HUES64 (cell line): ENCODE data around the gene C9orf72.

ENCODE experiments used
- H3K27ac ChIP-seq: 2 replicates; pipeline ENCODE4 v1.7.0; 2013; ENCODE audit warnings: low read depth, low read length, inconsistent platforms
- H3K27me3 ChIP-seq: 2 replicates; pipeline ENCODE4 v1.6.1; 2013; ENCODE audit warnings: mild to moderate bottlenecking, low read length; ENCODE audit not compliant: insufficient read depth
- H3K36me3 ChIP-seq: 2 replicates; pipeline ENCODE4 v1.6.1; 2013; ENCODE audit warnings: mild to moderate bottlenecking, low read length; ENCODE audit not compliant: insufficient read depth
- H3K4me1 ChIP-seq: 2 replicates; pipeline ENCODE4 v1.6.1; 2013; ENCODE audit warnings: mild to moderate bottlenecking, low read length, moderate library complexity; ENCODE audit not compliant: insufficient read depth
- H3K4me3 ChIP-seq: 2 replicates; pipeline ENCODE4 v1.5.1; 2013; ENCODE audit warnings: mild to moderate bottlenecking, low read length, moderate library complexity
- H3K9ac ChIP-seq: 2 replicates; pipeline ENCODE4 v1.6.1; 2013; ENCODE audit warnings: mild to moderate bottlenecking, low read depth, low read length
- H3K9me3 ChIP-seq: 2 replicates; pipeline ENCODE4 v1.6.1; 2013; ENCODE audit warnings: low read depth, low read length; ENCODE audit not compliant: insufficient read depth
- WGBS: fragments of 150-250, 120-280 bp; methylation state at CpG from one replicate; pipeline ENCODE4 v1.1.7; 2013; ENCODE audit warnings: missing lambda C conversion rate; 5-methylcytosine and 5-hydroxymethylcytosine counted together

The C9orf72 gene

DNA sequence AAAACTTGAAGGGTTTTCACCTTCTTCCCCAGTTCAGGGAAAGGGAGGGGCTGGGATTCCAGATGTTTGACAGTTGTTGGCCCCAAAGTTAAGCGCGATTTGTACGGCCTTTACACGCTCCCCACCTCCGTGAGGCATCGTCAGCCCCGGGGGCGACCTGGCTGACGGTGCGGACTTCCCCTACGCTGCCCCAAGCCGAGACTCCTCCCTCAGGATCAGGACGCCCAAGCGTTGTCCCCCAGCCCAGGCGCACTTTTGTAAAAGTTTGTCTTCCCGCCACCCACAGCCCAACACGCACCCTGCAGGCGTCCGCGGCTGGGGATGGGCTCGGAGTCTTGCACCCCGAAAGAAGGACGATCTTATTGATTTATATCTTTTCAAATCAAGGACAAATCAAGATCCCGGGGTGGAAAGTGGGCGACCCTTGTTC lies 44.4 kb downstream of the C9orf72 start:
- Histone ChIP-seq H3K36me3 (no peaks in the 10 kb centered on the region), H3K27ac (peak overlapping the region; percentile 69), H3K9ac (peak overlapping the region; percentile 87), H3K27me3 (peaks cover 5% of the 10 kb centered on the region), H3K4me1 (peaks cover 29% of the 10 kb centered on the region), H3K4me3 (peak overlapping the region; percentile 84), H3K9me3 (no peaks in the 10 kb centered on the region)
- WGBS: under 1% methylated on average over 25 of the region's 25 CpGs

DNA sequence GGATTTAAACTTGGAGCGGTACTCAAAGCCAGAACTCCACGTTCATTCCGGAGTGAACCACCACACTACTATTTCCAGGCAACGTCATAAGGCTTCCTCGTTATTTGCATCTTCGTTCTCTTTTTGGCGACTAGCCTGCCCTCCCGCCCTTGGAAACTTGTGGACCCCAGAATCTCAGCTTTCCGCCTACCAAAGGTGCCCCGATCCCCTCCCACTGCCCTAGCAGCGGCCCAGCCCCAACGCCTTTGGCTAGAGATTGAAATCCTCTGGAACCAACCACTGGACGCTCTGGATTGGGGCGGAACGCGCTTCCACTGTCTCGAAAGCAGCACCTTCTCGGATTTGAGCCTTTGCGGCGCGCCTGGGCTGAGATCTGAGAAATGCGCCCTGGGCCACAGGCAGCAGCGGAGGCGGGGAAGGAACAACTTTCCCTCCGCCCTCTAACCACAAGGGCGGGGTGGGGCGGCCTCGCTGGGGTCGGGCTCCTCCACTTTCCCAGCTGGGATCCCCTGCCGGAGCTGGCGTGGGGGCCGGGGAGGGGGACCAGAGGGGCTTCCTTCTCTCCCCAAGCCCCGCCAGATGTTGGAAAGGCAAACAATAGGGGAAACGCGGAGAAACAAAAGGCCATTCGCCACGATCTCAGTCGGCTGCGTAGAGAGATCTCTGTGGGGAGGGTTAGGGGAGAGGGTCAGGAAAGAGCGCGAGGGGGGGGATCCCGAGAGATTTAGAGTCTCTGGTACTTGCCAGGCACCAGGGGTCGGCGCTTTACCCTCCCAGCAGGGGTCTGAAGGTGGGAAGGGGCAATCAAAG lies 45.0 kb downstream of the C9orf72 start:
- peaks cover 34% of the 10 kb centered on the region for H3K4me1 ChIP-seq
- under 1% methylated on average over 44 of the region's 44 CpGs for WGBS
- peak overlapping the region; percentile 69 for H3K27ac ChIP-seq
- peak overlapping the region; percentile 84 for H3K4me3 ChIP-seq
- no peaks in the 10 kb centered on the region for H3K9me3 ChIP-seq
- H3K27me3 ChIP-seq: peaks cover 5% of the 10 kb centered on the region
- peak overlapping the region; percentile 87 for H3K9ac ChIP-seq
- H3K36me3 ChIP-seq: no peaks in the 10 kb centered on the region

DNA sequence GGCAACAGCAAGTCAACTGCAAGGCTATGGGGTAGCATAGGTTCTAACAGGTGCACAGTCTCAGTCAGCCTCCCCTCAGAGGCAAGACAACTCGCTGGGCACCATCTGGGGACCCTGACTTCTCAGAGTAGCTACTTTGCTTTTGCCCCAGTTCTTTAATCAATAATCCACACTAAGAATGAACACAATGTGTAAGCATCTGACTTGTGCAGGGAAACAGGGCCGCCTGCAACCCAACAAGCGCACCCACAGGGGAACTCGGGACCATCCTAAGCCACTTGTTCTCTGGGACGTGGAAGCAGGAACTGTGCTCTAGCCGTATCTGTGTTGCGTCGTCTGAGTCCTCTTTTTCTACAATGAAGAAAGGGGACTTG lies 45.6 kb downstream of the C9orf72 start:
- Histone ChIP-seq H3K9me3 (no peaks in the 10 kb centered on the region), H3K9ac (peak overlapping the region; percentile 87), H3K4me1 (peaks cover 39% of the 10 kb centered on the region), H3K36me3 (no peaks in the 10 kb centered on the region), H3K4me3 (peak overlapping the region; percentile 84), H3K27me3 (peaks cover 5% of the 10 kb centered on the region), H3K27ac (no peak overlapping the region)
- WGBS: 25% methylated on average over 8 of the region's 8 CpGs

DNA sequence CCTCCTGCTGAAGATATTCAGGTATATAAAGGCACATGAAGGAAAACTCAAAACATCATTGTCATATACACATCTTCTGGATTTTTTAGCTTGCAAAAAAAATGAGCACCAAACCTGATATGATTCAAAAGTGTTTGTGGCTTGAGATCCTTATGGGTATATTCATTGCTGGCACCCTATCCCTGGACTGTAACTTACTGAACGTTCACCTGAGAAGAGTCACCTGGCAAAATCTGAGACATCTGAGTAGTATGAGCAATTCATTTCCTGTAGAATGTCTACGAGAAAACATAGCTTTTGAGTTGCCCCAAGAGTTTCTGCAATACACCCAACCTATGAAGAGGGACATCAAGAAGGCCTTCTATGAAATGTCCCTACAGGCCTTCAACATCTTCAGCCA lies 49.0 kb downstream of the C9orf72 start, which contains the start of gene IFNK:
Gene IFNK, plus strand, starts transcription at position 55 of the 400 bp plus-strand sequence. Its CDS starts 47 bp downstream, at position 102.
- Histone ChIP-seq H3K9ac (no peak within 1 kb of the TSS), H3K27me3 (peaks cover 5% of the 10 kb centered on the region), H3K36me3 (no peaks in the 10 kb centered on the region), H3K4me1 (peaks cover 37% of the 10 kb centered on the region), H3K27ac (no peak within 1 kb of the TSS; the same call in 1 of the 2 replicates), H3K4me3 (no peak within 1 kb of the TSS), H3K9me3 (no peaks in the 10 kb centered on the region)
- 98% methylated on average over 2 of the region's 2 CpGs for WGBS

DNA sequence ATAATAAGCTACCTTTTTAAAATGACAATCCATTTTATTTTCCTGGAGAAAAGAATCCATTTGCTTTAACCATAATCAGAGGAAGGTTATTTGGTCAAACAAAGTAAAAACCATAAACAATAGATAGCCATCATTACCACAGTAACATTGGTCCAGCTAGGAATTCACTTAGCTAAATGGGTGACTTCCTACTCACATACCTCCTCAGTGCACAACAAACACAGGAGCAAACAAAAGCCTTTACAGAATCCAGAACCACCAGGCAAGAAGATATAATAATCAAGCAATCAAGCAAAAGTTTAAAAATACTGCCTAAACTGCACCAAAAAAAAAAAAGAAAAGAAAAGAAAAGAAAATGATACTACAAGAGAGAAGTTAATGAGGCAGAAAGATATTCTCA lies 50.1 kb downstream of the C9orf72 start:
- peaks cover 37% of the 10 kb centered on the region for H3K4me1 ChIP-seq
- no peaks in the 10 kb centered on the region for H3K9me3 ChIP-seq

DNA sequence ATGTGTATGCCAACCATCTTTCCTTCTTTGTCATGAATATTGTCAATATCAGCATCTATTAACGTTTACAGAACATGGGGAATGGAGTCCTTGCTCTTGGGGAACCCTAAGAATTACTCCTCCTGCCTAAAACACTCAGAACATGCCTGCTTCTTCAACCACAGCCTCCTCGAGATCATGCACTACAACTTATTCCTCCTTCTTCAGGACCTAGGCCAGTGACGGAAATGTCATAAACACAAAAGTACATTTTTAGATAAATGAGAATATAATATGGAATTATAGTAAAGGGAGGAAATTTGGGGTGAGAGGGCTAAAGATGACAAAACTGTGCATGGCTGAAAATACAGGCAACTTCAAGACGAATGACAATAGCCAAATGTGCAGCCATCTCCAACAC lies 52.3 kb downstream of the C9orf72 start:
- Histone ChIP-seq H3K27me3 (no peaks in the 10 kb centered on the region), H3K9ac (no peak overlapping the region), H3K4me1 (peaks cover 24% of the 10 kb centered on the region), H3K4me3 (no peak overlapping the region), H3K9me3 (no peaks in the 10 kb centered on the region), H3K27ac (no peak overlapping the region), H3K36me3 (no peaks in the 10 kb centered on the region)
- WGBS: 88% methylated on average over 3 of the region's 4 CpGs

More for the DNA sequence above, 50.1 kb downstream of the C9orf72 start:
- Histone ChIP-seq H3K27ac (no peak overlapping the region; the same call in 1 of the 2 replicates), H3K9ac (no peak overlapping the region), H3K27me3 (peaks cover 5% of the 10 kb centered on the region), H3K36me3 (no peaks in the 10 kb centered on the region), H3K4me3 (no peak overlapping the region)

DNA sequence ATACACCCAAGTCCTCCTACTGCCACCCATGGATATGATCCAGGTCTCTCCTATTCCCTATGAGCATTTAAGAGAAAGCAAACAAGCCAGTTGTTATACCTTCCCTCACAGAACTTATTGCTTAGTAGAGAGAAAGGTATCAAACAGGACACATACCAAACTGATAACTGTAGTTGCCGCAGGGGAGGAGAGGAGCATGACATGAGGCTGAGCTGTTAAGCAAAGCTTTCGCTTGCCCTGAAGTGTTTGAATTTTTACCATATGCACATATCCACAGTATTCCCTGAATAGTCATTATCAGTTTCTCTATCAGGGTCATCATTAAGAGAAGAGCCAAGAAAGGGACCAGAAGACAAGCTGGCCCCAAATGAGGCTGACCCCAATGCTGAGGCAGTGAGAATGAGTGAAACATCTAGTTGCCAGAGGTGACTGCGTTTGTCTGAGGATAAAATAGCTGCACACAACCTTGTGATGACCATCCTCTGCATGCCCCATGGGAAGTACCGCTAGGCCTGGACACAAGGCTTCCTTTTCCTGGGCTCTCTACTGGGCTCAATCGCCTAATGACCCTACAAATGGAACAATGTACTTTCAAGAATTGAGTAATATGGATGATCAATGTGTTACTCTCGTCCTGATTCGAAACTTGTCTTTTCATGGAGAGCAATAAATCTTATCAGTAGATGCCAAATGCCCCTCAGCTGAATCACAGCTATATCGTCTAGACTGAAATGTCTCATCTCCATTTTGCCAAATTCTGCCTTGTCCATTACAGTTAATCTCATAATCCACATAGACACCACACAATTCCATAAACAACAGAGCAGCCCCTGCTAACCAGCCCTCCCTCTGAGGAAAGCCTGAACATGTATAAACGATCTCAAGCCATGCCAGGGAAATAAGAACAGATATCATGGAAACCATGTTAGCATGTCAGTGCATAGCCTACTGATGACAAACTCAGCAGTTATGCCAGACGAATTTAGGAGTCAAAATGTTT lies 53.5 kb downstream of the C9orf72 start:
- Histone ChIP-seq H3K9me3 (no peaks in the 10 kb centered on the region), H3K4me3 (no peak overlapping the region), H3K27me3 (no peaks in the 10 kb centered on the region), H3K4me1 (peaks cover 19% of the 10 kb centered on the region; the same call in 1 of the 2 replicates), H3K36me3 (no peaks in the 10 kb centered on the region), H3K27ac (no peak overlapping the region), H3K9ac (no peak overlapping the region)
- 90% methylated on average over 10 of the region's 10 CpGs for WGBS

DNA sequence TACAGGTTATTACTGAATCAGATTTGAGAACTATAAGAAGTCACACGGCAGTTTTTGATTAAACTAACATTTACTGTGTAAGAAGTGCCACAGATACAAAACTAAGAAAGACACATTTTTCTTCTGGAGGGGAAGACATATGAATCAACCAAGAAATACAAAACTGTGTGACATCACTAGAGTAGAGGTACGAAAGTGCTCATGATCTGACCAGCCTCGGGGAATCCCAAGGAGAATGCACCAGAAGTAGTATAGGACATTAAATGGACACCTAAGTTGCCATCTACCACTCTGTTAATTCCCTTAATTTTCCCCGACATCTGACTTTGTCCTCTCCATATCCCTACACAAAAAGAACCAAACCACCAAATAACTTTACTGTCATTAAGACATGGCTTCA lies 54.5 kb downstream of the C9orf72 start:
- 94% methylated on average over 4 of the region's 4 CpGs for WGBS
- Histone ChIP-seq H3K4me1 (peaks cover 19% of the 10 kb centered on the region; the same call in 1 of the 2 replicates), H3K36me3 (no peaks in the 10 kb centered on the region), H3K27ac (no peak overlapping the region), H3K4me3 (no peak overlapping the region), H3K27me3 (no peaks in the 10 kb centered on the region), H3K9ac (no peak overlapping the region), H3K9me3 (no peaks in the 10 kb centered on the region)

DNA sequence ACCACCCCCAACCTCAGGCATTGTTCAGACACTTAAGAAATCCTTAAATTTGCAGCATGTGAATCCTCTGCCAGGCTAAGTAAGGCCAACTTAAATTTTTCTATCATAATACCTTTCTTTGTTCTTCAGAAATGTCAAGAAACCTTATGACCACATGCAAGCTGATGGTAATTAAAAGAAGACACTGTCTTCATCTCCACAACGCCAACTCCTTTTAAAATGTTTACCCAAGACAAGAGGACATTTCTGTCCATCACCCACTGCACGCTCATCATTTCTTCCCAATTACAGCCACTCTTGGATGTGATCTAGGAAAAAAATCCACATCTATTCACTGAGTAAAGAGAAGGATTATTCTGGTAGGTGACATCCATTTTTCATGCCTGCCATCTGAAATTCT lies 55.3 kb downstream of the C9orf72 start:
- Histone ChIP-seq H3K4me3 (no peak overlapping the region), H3K27me3 (no peaks in the 10 kb centered on the region), H3K9ac (no peak overlapping the region), H3K9me3 (no peaks in the 10 kb centered on the region), H3K27ac (no peak overlapping the region), H3K36me3 (no peaks in the 10 kb centered on the region), H3K4me1 (peaks cover 11% of the 10 kb centered on the region; the same call in 1 of the 2 replicates)
- 100% methylated on average over 2 of the region's 2 CpGs for WGBS

DNA sequence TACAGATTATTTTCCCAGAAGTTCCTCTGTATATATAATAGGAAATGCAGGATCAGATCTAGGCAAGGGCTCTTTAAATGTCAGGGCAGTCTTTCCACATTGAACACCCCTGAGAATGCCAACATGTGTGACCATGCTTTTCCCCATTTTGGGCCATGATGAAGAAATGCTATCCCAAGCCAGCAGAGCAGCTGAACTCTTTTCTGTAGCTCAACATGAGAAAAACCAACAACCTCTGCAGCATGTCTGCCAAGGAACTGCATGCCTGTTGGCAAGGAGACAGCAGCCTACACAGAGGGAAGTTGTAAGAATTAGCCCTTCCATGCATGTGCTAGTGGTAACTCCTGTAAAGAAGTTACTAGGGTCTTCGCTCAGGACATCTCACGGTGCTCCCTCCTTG lies 58.7 kb downstream of the C9orf72 start:
- H3K27me3 ChIP-seq: no peaks in the 10 kb centered on the region
- H3K27ac ChIP-seq: no peak overlapping the region
- no peaks in the 10 kb centered on the region for H3K36me3 ChIP-seq
- 0 out of 2 replicates have a peak, but pooled peaks cover 4% of the 10 kb centered on the region for H3K4me1 ChIP-seq
- H3K9me3 ChIP-seq: no peaks in the 10 kb centered on the region
- no peak overlapping the region for H3K4me3 ChIP-seq
- H3K9ac ChIP-seq: no peak overlapping the region
- 96% methylated on average over 2 of the region's 2 CpGs for WGBS

DNA sequence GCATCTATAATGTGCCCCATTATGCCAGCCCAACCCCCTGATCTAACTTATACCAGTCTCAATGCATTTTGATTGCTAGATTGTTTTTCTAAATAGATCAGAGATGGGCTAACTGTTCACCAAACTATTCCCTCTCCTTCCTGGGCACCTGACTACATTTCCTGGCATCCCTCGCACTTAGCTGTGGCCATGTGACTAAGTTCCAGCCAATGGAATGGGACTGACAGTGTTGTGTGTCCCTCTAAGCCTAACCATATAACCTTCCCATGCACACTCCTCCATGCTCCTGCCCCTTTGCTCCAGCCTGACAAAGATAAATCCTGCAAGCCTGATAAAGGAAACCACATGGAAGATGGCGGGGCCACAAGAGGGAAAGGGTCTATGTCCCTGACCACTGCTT lies 61.5 kb downstream of the C9orf72 start:
- Histone ChIP-seq H3K27me3 (no peaks in the 10 kb centered on the region), H3K4me3 (no peak overlapping the region), H3K27ac (no peak overlapping the region), H3K9me3 (no peaks in the 10 kb centered on the region), H3K9ac (no peak overlapping the region), H3K4me1 (no peaks in the 10 kb centered on the region), H3K36me3 (no peaks in the 10 kb centered on the region)
- WGBS: 93% methylated on average over 2 of the region's 2 CpGs
